Right atrium auricular region (tissue), 2 donors: Measurements from ENCODE around the gene NPM1. TPM values are rescaled to one million over a fixed set of nuclear protein-coding genes. Genes with fewer than 3 reads are reported as not detected.

Source experiments
- DNase-seq: peaks from one replicate; pipeline ENCODE4 v3.0.0-alpha.2; 2019; ENCODE audit warnings: low spot score
- H3K27ac ChIP-seq, 2 donors: fragments of 200-600 bp; sonication (generic); 1 replicate in 1 of 2; 2 replicates in 1 of 2; pipeline ENCODE4 v1.5.1; 2016 to 2019
- H3K27me3 ChIP-seq, 2 donors: fragments of 200-600 bp; sonication (generic); one replicate each; pipeline versions ENCODE4 v1.5.1 to v1.6.0; 2017 to 2019
- H3K36me3 ChIP-seq: fragments of 200-600 bp; sonication (generic); one replicate; pipeline ENCODE4 v1.5.1; 2016
- H3K4me1 ChIP-seq, 2 donors: fragments of 200-600 bp; sonication (generic); one replicate each; pipeline versions ENCODE4 v1.5.1 to v1.6.0; 2017 to 2019
- H3K4me3 ChIP-seq, 2 donors: fragments of 200-600 bp; sonication (generic); 1 replicate in 1 of 2; 2 replicates in 1 of 2; pipeline ENCODE4 v1.5.1; 2017 to 2019; ENCODE audit warnings: mild to moderate bottlenecking in 1 of 2, moderate library complexity in 1 of 2
- H3K9me3 ChIP-seq, 2 donors: fragments of 200-600 bp; sonication (generic); one replicate each; pipeline ENCODE4 v1.5.1; 2019
- CTCF ChIP-seq, 2 donors: fragments of 200-600 bp; sonication (generic); IDR thresholded peaks; one replicate each; pipeline ENCODE4 v1.5.1; 2019; ENCODE audit warnings: antibody characterized with exemption in 2 of 2
- total RNA-seq, 2 donors: library from RNA; depleted of rRNA; stranded (reverse); fragments of >200 nt; gene quantifications; one replicate each; pipeline ENCODE4 v1.1.0, GENCODE V29; 2016

NPM1 gene
- total RNA-seq, 2 donors from 2014 or later: 271 to 353 TPM

DNA sequence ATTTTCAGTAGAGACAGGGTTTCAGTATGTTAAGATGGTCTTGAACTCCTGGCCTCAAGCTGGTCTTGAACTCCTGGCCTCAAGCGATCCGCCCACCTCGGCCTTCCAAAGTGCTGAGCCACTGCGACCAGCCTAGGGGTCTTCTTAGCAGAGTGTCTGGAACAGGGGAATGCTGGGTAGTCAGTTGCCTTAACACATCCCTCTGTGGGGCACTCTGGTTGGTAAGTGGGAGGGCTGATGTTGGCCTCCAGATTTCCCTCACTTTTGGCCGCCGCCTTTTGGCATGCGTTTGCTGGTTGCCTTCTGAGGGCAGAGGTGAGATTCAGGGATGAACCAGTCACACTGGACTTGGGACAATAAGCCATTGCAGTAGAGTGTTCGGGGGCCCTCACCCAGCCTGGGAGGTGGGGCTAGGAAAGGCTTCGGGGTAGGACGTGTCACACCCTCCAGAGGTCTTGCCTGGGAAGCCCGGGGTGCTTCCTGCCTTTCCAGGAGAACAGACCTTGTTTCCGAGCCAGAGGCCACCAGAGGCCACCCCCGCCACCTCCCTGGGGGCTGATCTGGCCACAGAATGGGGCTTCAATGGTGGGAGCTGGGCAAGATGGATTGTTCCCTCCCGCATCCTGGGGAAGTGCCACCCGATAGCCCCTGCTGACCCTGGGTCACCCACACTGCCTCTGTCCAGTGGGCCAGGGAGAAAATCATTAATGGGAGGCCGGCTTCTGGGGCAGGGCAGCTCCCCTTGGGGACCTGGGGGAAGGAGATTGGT is 45.1 kb downstream of the NPM1 start:
- H3K4me1 ChIP-seq: no peaks in the 10 kb centered on the region
- H3K4me3 ChIP-seq: no peak overlapping the region
- no peak for TF ChIP-seq CTCF (IDR thresholded peaks at IDR 0.05)
- no peaks in the 10 kb centered on the region for H3K36me3 ChIP-seq
- no peaks in the 10 kb centered on the region for H3K27me3 ChIP-seq
- H3K27ac ChIP-seq: no peak overlapping the region
- H3K9me3 ChIP-seq: no peaks in the 10 kb centered on the region
- DNase-seq: no peak

DNA sequence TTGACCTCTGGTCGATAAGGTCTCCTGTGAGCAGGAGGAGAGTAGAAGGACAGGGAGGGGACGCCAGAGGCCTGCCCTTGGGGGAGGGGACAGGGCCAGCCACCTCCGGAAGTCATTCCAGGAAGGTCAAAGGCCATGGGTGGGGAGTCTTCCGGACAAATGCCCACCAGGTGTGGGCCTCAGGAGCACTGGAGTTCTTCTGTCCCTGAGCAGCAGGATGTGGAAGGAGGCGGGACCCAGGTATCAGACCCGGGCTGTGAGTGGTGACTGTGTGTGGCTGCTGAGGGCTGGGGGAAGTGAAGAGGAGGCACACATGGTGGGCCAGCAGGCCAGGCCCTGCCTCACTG is 45.7 kb downstream of the NPM1 start:
- Histone ChIP-seq H3K4me3 (no peak overlapping the region), H3K9me3 (no peaks in the 10 kb centered on the region), H3K27me3 (no peaks in the 10 kb centered on the region), H3K27ac (no peak overlapping the region), H3K4me1 (no peaks in the 10 kb centered on the region), H3K36me3 (no peaks in the 10 kb centered on the region)
- TF ChIP-seq CTCF (IDR thresholded peaks at IDR 0.05): no peak
- DNase-seq: no peak

GRCh38 chr5:171433982-171434676 is 46.5 kb downstream of the NPM1 start:
- Histone ChIP-seq H3K4me3 (no peak overlapping the region), H3K27me3 (no peaks in the 10 kb centered on the region), H3K36me3 (no peaks in the 10 kb centered on the region), H3K4me1 (peaks cover 0 to 5% of the 10 kb centered on the region in 2 donors), H3K9me3 (no peaks in the 10 kb centered on the region), H3K27ac (no peak overlapping the region)
- TF ChIP-seq CTCF (IDR thresholded peaks at IDR 0.05): no peak
- no peak for DNase-seq

- Histone ChIP-seq H3K4me1 (peaks cover 0 to 7% of the 10 kb centered on the region in 2 donors), H3K36me3 (no peaks in the 10 kb centered on the region), H3K27me3 (no peaks in the 10 kb centered on the region), H3K27ac (no peak overlapping the region), H3K4me3 (no peak overlapping the region), H3K9me3 (no peaks in the 10 kb centered on the region)
- TF ChIP-seq CTCF (IDR thresholded peaks at IDR 0.05): no peak
- DNase-seq: no peak
These were observed 47.2 kb downstream of the NPM1 start for GRCh38 chr5:171434874-171435273.

- Histone ChIP-seq H3K9me3 (no peaks in the 10 kb centered on the region), H3K4me3 (no peak overlapping the region), H3K4me1 (peaks cover 0 to 11% of the 10 kb centered on the region in 2 donors), H3K27ac (no peak overlapping the region), H3K36me3 (no peaks in the 10 kb centered on the region), H3K27me3 (no peaks in the 10 kb centered on the region)
- TF ChIP-seq CTCF (IDR thresholded peaks at IDR 0.05): no peak
- no peak for DNase-seq
These were observed 48.3 kb downstream of the NPM1 start for GRCh38 chr5:171435908-171436307.
